Measurements from ENCODE around the gene POLD2.

- TF ChIP-seq CTCF (IDR thresholded peaks at IDR 0.05) = no peak
- no peak for TF ChIP-seq POLR2A (IDR thresholded peaks at IDR 0.05)
Observed at GRCh38 chr7:44148166-44148565, 24.8 kb upstream of the POLD2 start.
